UCSD-AML1 (cell line): ENCODE results near the gene GRIA1.
"Not testable (repeated sequence)": the region's sequence is repeated elsewhere in the genome, so short reads cannot be mapped to it uniquely, and the experiment has no call there.

Source experiments
- DNase-seq: peaks from one replicate; lab custom pipeline; 2025; ENCODE audit not compliant: unreplicated experiment; lab: John Stamatoyannopoulos, UW

The GRIA1 gene

GRCh38 chr5:153711755-153712154 lies 221.3 kb downstream of the GRIA1 start:
- DNase-seq = no peak

- DNase-seq = no peak
These were observed 222.5 kb downstream of the GRIA1 start for GRCh38 chr5:153712946-153713345.

GRCh38 chr5:153713943-153714342 lies 223.5 kb downstream of the GRIA1 start:
- no peak for DNase-seq

GRCh38 chr5:153714798-153715197 lies 224.3 kb downstream of the GRIA1 start:
- no peak for DNase-seq

DNA sequence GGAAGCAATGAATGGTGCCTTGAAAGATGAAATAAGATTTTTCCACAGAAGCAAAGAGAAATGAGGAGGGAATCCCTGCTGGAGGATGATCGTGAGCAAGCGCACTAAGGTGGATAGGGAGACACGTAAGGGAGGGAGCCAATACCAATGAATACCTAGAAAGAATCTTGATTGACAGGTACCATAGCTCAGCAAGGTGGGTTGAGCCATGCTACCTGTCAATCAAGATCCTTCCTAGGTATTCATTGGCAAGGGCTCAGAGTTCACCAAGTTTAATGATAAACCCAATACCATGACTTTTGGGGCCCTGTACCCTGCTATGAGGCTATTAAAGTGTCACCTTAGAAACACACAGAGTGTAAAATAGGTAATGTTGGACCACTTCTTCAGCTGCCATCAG lies 226.8 kb downstream of the GRIA1 start:
- no peak for DNase-seq

- no peak for DNase-seq
These were observed 228.2 kb downstream of the GRIA1 start for GRCh38 chr5:153718713-153719112.

DNA sequence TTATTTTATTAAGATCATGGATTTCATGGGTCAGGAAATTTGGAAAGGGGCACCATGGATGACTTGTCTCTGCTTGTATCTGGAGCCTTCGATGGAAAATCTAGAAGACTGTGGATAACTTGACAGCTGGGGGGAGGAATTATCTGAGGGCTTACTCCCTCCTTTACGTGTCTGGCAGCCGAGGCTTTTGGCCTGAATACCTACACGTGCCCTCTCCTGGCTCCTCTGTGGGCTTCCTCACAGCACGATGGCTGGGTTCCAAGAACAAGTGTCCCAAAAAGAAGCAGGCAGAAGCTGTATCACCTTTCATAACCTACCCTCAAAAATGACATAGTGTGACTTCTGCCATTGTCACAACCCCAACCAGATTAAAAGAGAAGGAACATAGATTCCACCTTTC lies 228.9 kb downstream of the GRIA1 start:
- DNase-seq = no peak

DNA sequence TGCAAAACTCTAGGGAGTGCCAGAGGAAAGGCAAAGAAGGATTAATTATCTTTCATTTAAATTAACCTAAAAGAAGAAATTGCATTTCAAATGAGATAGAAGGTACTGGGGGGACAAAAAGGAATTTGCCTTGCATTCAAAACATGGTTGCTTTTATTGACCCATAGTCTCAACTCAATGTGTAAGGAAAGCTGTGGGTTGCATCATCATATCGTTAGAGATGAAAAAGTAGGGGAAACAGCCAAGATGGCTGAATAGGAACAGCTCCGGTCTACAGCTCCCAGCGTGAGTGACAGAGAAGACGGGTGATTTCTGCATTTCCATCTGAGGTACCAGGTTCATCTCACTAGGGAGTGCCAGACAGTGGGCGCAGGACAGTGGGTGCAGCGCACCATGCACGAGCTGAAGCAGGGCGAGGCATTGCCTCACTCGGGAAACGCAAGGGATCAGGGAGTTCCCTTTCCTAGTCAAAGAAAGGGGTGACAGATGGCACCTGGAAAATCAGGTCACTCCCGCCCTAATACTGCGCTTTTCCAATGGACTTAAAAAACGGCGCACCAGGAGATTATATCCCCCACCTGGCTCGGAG lies 232.6 kb downstream of the GRIA1 start:
- not testable (repeated sequence) for DNase-seq

GRCh38 chr5:153742060-153742459 lies 251.6 kb downstream of the GRIA1 start:
- DNase-seq = no peak

- DNase-seq = no peak
These were observed 254.3 kb downstream of the GRIA1 start for GRCh38 chr5:153744751-153745150.

- DNase-seq = peak; percentile 40
These were observed 255.4 kb downstream of the GRIA1 start for GRCh38 chr5:153745778-153746395.

DNA sequence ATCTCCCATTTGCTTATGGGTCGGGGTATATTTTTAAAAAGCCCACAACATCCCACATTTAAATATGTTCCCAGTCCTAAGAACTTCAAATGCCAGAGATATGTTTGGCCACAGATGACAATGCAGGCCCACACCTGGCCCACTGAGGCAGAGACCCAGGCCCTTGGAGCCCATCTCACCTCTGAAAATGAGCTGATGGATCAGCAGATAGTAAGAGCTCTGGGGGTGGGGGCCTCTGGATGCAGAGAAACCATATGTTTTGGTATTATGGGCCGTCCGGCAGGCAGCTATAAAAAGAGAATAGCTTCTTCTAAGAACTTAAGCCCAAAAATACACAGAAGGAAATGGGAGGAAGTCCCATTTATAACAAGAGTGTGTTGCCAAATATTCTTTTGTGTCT lies 256.0 kb downstream of the GRIA1 start:
- peak; percentile 44 for DNase-seq

GRCh38 chr5:153748823-153749222 lies 258.4 kb downstream of the GRIA1 start:
- no peak for DNase-seq

DNA sequence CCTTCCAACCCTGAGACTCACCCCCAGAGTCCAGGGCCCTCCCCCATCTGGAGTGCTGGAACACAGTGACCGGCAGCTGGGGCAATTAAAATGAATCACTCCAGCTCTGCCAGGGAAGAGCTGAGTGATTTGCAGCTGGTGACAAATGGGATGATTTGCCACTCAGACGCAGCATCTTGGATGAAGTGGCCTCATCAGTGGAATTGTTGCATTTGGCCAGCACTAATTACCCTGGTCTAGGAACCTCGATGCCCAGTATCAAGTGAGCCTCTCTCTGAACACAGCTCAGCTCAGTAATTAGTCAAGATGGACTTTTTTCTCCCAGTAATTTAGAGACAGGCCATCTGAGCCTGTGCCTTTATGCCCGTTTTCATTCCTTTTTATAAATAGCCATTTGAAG lies 259.5 kb downstream of the GRIA1 start:
- no peak for DNase-seq

DNA sequence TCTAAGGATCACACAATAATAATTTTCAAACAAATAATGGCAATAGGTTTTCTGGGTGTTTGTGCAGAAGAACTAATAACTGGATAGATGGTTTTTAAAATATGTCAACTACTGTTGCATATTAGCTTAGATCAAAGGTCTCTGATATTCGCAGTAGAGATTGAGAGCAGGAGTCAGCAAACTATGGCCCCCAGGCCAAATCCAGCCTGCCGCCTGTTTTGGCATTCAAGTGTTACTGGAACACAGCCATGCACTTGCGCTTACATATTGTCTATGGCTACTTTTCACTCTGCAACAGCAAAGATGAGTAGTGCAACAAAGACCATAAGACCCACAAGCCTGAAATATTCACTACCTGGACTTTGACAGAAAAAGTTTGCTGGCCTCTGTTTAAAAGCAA lies 260.8 kb downstream of the GRIA1 start:
- no peak for DNase-seq

DNA sequence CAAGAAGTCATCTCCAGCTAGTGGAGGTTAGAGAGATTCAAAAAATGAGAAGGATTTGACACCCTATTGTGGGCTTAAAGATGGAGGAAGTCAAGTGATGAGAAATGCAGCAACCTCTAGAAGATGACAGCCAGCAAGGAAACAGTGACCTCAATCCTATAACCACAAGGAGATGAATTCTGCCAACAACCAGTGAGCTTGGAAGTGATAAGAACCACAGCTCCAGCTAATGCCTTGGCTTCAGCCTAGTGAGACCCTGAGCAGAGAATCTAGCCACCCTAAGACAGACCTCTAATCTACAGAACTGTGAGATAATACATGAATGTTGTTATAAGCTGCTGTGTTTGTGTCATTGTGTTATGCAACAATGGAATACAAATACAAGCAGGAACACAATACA lies 262.4 kb downstream of the GRIA1 start:
- DNase-seq = peak; percentile 17

DNA sequence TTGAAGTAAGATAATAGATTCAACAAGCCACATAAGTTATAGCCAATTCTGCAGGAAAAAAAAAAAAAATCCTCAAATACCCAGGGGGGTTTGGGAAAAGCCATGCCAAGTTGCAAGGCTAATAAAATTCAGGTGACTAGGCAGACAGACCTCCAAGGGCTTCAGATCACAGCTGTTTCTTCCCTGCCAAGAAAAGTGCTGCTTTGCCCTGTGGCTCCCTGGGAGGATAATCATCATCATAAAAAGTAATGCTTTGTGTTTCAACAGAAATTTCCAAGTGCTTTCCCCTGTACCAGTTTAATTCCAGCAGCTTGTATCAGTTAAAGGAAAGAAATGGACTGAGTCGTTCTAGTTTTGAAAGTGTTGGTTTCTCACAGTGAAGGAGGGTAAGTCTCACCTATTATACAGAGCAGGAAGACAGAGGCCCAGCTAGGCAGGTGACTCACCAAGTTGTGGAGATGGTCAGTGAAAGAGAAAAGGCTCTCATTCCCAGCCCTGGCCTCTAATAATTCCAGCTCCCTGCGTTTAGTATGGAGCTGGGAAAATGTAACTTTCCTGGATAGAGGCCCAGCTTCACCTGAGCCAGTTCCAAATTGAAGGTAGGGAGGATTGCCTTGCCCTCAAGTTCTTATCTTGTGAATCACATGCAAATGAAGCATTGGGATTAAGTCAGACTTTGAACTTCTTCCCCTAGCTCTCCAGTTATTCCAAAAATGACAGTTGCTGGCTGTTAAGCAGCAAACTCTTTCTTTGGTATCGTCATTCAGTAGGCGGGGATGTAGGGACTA lies 263.4 kb downstream of the GRIA1 start:
- DNase-seq = no peak

DNA sequence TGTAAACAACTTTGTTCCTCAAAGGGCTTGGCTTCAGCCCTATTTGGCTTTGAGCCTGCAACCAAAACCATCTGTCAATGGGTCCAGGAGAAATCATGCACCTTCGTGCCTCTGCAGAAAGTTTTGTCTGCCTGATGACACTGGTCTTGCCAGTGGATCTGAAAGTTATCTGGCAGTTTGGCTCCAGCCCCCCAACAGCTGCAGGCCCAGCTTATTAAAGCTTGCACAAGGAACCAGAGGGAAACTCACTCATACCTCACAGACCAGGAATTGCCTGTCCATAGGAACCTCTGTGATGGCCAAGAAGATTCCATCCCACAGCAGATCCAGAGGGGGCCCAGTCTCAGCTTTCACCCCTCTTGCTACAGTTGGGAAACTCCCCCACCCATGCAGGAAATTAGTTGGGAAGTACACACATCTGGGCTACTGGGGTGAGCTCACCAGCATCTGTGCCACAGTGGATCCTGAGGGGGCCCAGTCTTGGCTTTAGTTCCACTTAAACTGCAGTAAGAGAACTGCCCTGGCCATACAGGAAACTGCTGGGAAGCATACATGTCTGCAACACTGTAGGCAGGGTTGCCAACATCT lies 265.5 kb downstream of the GRIA1 start:
- DNase-seq = peak; percentile 21

- DNase-seq = no peak
These were observed 266.1 kb downstream of the GRIA1 start for GRCh38 chr5:153756540-153756939.

GRCh38 chr5:153765987-153766386 lies 275.5 kb downstream of the GRIA1 start:
- no peak for DNase-seq

GRCh38 chr5:153767221-153768188 lies 277.0 kb downstream of the GRIA1 start:
- DNase-seq = no peak
